ENCODE measurements around the gene AMDHD2.
"Not testable (repeated sequence)": the region's sequence is repeated elsewhere in the genome, so short reads cannot be mapped to it uniquely, and the experiment has no call there.

DNA sequence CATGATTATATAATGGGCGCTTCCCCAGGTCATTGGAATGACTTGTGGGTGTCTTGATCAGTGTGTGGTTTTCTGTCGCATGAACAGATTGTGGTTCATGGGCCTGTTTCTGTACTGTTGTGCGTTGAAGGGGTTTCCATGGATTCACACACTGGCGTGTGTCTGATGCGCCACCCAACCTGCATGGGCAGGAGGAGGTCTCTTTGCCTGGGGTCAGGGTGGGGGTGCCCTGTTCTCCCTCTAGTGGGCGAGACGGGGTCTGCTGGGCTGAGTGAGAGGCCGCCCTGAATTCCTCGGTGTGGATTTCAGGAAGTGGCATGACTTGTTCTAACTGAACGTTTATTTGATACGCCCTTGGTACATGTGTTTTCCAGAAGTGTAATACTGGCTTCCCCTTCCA, 60.0 kb downstream of the AMDHD2 start:
- not testable (repeated sequence) for TF ChIP-seq EZH2 (IDR thresholded peaks at IDR 0.05); POLR2AphosphoS5 (IDR thresholded peaks at IDR 0.05; ENCODE audit: borderline replicate concordance, low read depth, low read length); FOXP2 (optimal IDR thresholded peaks at IDR 0.05; ENCODE audit: control extremely low read depth, extremely low read length, insufficient read depth)
